GM12875 (cell line): ENCODE data around the gene LRP1B.
"Not testable (repeated sequence)": the region's sequence is repeated elsewhere in the genome, so short reads cannot be mapped to it uniquely, and the experiment has no call there.

Source experiments
- H3K4me3 ChIP-seq: one replicate; pipeline ENCODE4 v1.5.1; 2011; ENCODE audit warnings: low read depth, low read length, control low read depth
- CTCF ChIP-seq: IDR thresholded peaks from 2 replicates; pipeline ENCODE4 v1.5.1; 2011; ENCODE audit warnings: low read depth, mild to moderate bottlenecking, control low read depth, inconsistent platforms, low read length, moderate library complexity, borderline replicate concordance; ENCODE audit not compliant: insufficient read depth

Gene LRP1B

DNA sequence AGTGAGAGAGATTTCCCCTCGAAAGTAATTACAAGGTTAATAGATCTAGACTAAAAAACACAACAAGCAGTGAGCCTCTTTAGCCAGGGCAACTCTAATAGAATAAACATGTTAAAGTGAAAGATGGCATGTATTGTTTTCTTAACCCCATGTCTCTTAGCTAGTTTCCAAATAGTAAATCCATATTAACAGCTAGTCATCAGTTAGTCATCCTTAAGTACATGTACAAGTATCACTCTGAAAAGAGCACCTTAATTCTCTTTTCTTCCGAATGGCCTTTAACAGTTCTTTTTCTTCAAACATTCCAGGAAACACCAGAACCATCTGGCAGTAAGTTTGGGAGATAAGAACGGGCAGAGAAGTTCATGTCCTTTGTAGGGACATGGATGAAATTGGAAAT is 1480.0 kb downstream of the LRP1B start:
- TF ChIP-seq CTCF = no peak
- no peak overlapping the region for H3K4me3 ChIP-seq

- H3K4me3 ChIP-seq = not testable (repeated sequence)
Observed at GRCh38 chr2:140650134-140650533, 1480.7 kb downstream of the LRP1B start.

- no peak for TF ChIP-seq CTCF
Observed at GRCh38 chr2:140648393-140648792, 1482.4 kb downstream of the LRP1B start.

GRCh38 chr2:140643761-140644187 is 1487.0 kb downstream of the LRP1B start:
- no peak for TF ChIP-seq CTCF
- no peak overlapping the region for H3K4me3 ChIP-seq

More at GRCh38 chr2:140648393-140648792, 1482.4 kb downstream of the LRP1B start:
- no peak overlapping the region for H3K4me3 ChIP-seq

DNA sequence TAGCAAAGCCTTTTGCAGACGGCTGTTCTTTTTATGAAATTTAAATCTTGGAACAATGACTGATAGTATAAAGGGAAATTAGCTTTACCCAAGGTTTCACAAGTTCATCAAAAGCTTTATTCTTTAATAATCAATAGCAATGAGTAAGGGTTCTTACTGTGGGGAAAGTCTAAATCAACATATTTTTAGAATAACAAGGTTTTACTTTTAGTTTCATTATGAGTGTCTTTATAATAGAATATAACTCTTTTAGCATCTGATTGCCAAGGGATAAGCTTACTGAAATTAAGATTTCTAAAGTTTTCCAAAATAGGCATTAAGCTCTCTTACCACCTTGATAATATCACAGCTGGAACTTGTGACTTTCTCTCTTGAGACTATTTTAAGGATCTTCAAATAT is 1489.7 kb downstream of the LRP1B start:
- no peak overlapping the region for H3K4me3 ChIP-seq
- TF ChIP-seq CTCF = no peak

GRCh38 chr2:140639628-140640027 is 1491.2 kb downstream of the LRP1B start:
- TF ChIP-seq CTCF = no peak
- no peak overlapping the region for H3K4me3 ChIP-seq

DNA sequence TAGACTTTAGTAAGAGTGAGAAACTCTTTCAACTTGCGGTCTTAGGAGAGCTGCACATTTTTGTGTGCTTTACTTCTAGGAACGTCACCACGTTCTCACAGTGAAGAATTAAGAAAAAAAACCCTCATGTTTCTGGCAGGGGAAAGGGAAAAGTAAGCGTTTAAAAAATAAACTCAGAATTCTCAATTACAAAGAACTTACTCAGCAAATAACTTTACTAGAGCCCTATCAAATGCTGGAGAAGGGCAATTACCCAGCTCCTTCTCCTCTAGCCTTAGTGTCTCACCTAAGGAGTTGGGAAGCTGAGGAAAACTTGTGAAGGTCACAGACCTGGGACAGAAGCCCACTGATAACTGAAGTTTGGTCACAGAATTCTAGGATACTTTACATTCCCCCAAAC is 1500.3 kb downstream of the LRP1B start:
- TF ChIP-seq CTCF = no peak

GRCh38 chr2:140627885-140628284 is 1502.9 kb downstream of the LRP1B start:
- no peak for TF ChIP-seq CTCF
- no peak overlapping the region for H3K4me3 ChIP-seq

More for the DNA sequence above, 1500.3 kb downstream of the LRP1B start:
- H3K4me3 ChIP-seq = no peak overlapping the region
